Activated CD4-positive, alpha-beta T cell treated with anti-CD3 and anti-CD28 coated beads, Interleukin-2, amount 10 ng/mL, durations not matched to agents 24 days and 14 days (primary cell): ENCODE data around the gene PAX4. TPM values are rescaled to one million over a fixed set of nuclear protein-coding genes. Genes with fewer than 3 reads are reported as not detected.
A peak's percentile ranks its signal among the peaks of the same experiment; 100 is the strongest.

Experiments used
- DNase-seq: peaks from one replicate; pipeline ENCODE4 v3.0.0; 2022
- H3K27ac Mint-ChIP-seq: one replicate; pipeline ENCODE4 v1.8.0; 2022; ENCODE audit warnings: mild to moderate bottlenecking, mixed read lengths
- H3K27me3 Mint-ChIP-seq: one replicate; pipeline ENCODE4 v1.8.0; 2022; ENCODE audit warnings: mixed read lengths
- H3K36me3 Mint-ChIP-seq: one replicate; pipeline ENCODE4 v1.8.0; 2022; ENCODE audit warnings: low read depth, mild to moderate bottlenecking, mixed read lengths
- H3K4me1 Mint-ChIP-seq: one replicate; pipeline ENCODE4 v1.8.0; 2021; ENCODE audit warnings: mixed read lengths
- H3K4me3 Mint-ChIP-seq: one replicate; pipeline ENCODE4 v1.8.0; 2022; ENCODE audit warnings: mild to moderate bottlenecking, moderate library complexity, mixed read lengths
- H3K9me3 Mint-ChIP-seq: one replicate; pipeline ENCODE4 v1.8.0; 2021; ENCODE audit warnings: mixed read lengths
- intact Hi-C: fragments of 100-400 bp; cut with micrococcal nuclease; formaldehyde crosslinking; loops from one replicate; pipeline ENCODE4 v1.15.1; 2023
- total RNA-seq: library from RNA; stranded (reverse); gene quantifications from 2 replicates; pipeline ENCODE4 v1.2.3, GENCODE V29; 2022

Gene PAX4
- total RNA-seq, 1 donor from 2014 or later = not detected

GRCh38 chr7:127616724-127617123, 1.2 kb downstream of the PAX4 start:
- DNase-seq = no peak
- peaks cover 5% of the 10 kb centered on the region for H3K9me3 Mint-ChIP-seq
- H3K36me3 Mint-ChIP-seq = no peaks in the 10 kb centered on the region
- intact Hi-C loops = no loop called here
- H3K27ac Mint-ChIP-seq = no peak overlapping the region
- no peaks in the 10 kb centered on the region for H3K4me1 Mint-ChIP-seq
- H3K4me3 Mint-ChIP-seq = no peak overlapping the region
- H3K27me3 Mint-ChIP-seq = peaks cover 41% of the 10 kb centered on the region

GRCh38 chr7:127612263-127612662, 5.7 kb downstream of the PAX4 start:
- no peaks in the 10 kb centered on the region for H3K36me3 Mint-ChIP-seq
- H3K4me3 Mint-ChIP-seq = no peak overlapping the region
- peaks cover 5% of the 10 kb centered on the region for H3K27me3 Mint-ChIP-seq
- peaks cover 5% of the 10 kb centered on the region for H3K9me3 Mint-ChIP-seq
- no peak for DNase-seq
- H3K4me1 Mint-ChIP-seq = no peaks in the 10 kb centered on the region
- H3K27ac Mint-ChIP-seq = no peak overlapping the region
- intact Hi-C loops = no loop called here

- intact Hi-C loops = no loop called here
- Mint-ChIP-seq H3K27me3 (no peaks in the 10 kb centered on the region), H3K36me3 (no peaks in the 10 kb centered on the region), H3K4me3 (no peak overlapping the region), H3K27ac (no peak overlapping the region), H3K9me3 (peaks cover 5% of the 10 kb centered on the region), H3K4me1 (no peaks in the 10 kb centered on the region)
- no peak for DNase-seq
These were observed 8.6 kb downstream of the PAX4 start for GRCh38 chr7:127609297-127609696.

DNA sequence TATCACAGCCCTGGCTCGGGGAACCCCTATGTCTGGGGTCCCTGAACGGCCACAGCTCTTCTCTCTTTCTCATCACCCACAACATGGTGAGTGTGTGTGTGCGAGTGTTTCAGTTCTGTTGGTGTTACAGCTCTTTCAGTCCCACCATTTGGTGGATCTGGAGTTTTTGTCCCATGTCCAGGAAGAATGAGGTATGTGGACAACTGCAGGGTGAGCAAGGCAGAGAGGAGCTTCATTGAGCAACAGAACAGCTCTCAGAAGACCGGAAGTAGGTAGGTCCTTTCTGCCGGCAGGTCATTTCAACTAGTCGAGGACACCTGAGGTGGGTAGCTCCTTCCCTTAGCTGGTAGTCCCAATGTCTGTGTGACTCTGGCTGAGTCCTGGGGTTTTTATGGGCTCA, 9.5 kb downstream of the PAX4 start:
- DNase-seq = no peak

GRCh38 chr7:127600885-127601284, 17.1 kb downstream of the PAX4 start:
- no peaks in the 10 kb centered on the region for H3K4me1 Mint-ChIP-seq
- intact Hi-C loops = no loop called here
- peaks cover 5% of the 10 kb centered on the region for H3K27me3 Mint-ChIP-seq
- H3K9me3 Mint-ChIP-seq = no peaks in the 10 kb centered on the region
- DNase-seq = no peak
- no peaks in the 10 kb centered on the region for H3K36me3 Mint-ChIP-seq
- H3K4me3 Mint-ChIP-seq = no peak overlapping the region
- H3K27ac Mint-ChIP-seq = no peak overlapping the region

More for the DNA sequence above, 9.5 kb downstream of the PAX4 start:
- Mint-ChIP-seq H3K27me3 (no peaks in the 10 kb centered on the region), H3K27ac (no peak overlapping the region), H3K4me1 (no peaks in the 10 kb centered on the region), H3K36me3 (no peaks in the 10 kb centered on the region), H3K4me3 (no peak overlapping the region), H3K9me3 (peaks cover 5% of the 10 kb centered on the region)
- intact Hi-C loops = no loop called here

GRCh38 chr7:127598318-127598717, 19.6 kb downstream of the PAX4 start:
- H3K9me3 Mint-ChIP-seq = no peaks in the 10 kb centered on the region
- H3K27ac Mint-ChIP-seq = no peak overlapping the region
- no peak for DNase-seq
- intact Hi-C loops = no loop called here
- peaks cover 5% of the 10 kb centered on the region for H3K27me3 Mint-ChIP-seq
- no peak overlapping the region for H3K4me3 Mint-ChIP-seq
- peaks cover 2% of the 10 kb centered on the region for H3K4me1 Mint-ChIP-seq
- H3K36me3 Mint-ChIP-seq = no peaks in the 10 kb centered on the region

DNA sequence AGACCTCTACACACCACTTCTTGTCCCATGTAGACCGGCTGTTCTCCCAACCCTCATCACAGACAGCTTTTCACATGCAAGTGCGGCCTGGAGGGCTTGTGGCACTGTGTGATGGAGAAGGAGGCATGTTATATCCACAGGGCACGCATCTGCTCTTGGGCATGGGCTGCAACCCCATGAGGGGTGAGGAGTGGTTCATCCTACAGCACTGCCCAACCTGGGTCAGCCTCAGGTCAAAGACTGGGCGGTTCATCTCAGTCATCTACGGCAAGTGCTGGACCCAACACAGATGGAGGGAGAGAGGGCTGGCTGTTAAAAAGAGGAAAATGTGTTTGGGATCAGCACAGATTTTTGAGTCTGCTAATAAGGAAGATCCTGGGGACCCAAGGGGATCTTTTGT, 22.2 kb downstream of the PAX4 start:
- no peak overlapping the region for H3K4me3 Mint-ChIP-seq
- H3K27me3 Mint-ChIP-seq = peaks cover 5% of the 10 kb centered on the region
- H3K9me3 Mint-ChIP-seq = no peaks in the 10 kb centered on the region
- H3K4me1 Mint-ChIP-seq = peaks cover 2% of the 10 kb centered on the region
- intact Hi-C loops = no loop called here
- H3K27ac Mint-ChIP-seq = no peak overlapping the region
- no peak for DNase-seq
- peaks cover 12% of the 10 kb centered on the region for H3K36me3 Mint-ChIP-seq

DNA sequence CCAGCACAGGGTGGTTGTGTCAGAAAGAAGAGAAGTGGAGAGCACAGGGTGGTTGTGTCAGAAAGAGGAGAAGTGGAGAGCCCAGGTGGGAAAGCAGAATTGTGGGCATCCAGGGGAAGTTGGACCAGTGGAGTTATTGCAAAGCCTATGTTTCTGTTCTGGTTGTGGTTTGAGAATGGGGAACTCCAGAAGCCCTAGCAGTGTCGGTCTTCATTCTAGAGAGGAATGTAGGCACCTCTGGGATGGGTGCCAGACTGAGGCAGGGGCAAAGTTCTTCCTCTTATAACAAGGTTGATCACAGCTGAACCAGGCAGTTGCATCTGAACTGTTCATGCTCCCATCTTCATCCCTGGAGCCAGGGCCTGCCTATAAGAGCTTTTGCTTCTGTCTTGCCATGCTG, 23.5 kb downstream of the PAX4 start:
- Mint-ChIP-seq H3K4me3 (no peak overlapping the region), H3K27ac (no peak overlapping the region), H3K36me3 (peaks cover 22% of the 10 kb centered on the region), H3K27me3 (peaks cover 5% of the 10 kb centered on the region), H3K4me1 (peaks cover 8% of the 10 kb centered on the region), H3K9me3 (no peaks in the 10 kb centered on the region)
- intact Hi-C loops = no loop called here
- DNase-seq = no peak

GRCh38 chr7:127592550-127592949, 25.4 kb downstream of the PAX4 start:
- DNase-seq = no peak
- H3K36me3 Mint-ChIP-seq = peaks cover 24% of the 10 kb centered on the region
- H3K9me3 Mint-ChIP-seq = no peaks in the 10 kb centered on the region
- peaks cover 15% of the 10 kb centered on the region for H3K4me1 Mint-ChIP-seq
- intact Hi-C loops = no loop called here
- peaks cover 3% of the 10 kb centered on the region for H3K27me3 Mint-ChIP-seq
- H3K27ac Mint-ChIP-seq = no peak overlapping the region
- no peak overlapping the region for H3K4me3 Mint-ChIP-seq

- Mint-ChIP-seq H3K9me3 (no peaks in the 10 kb centered on the region), H3K4me1 (peaks cover 18% of the 10 kb centered on the region), H3K27me3 (no peaks in the 10 kb centered on the region), H3K4me3 (no peak overlapping the region), H3K27ac (no peak overlapping the region), H3K36me3 (peaks cover 24% of the 10 kb centered on the region)
- no peak for DNase-seq
- intact Hi-C loops = no loop called here
These were observed 26.4 kb downstream of the PAX4 start for GRCh38 chr7:127591591-127591990.

- Mint-ChIP-seq H3K27ac (no peak overlapping the region), H3K4me3 (no peak overlapping the region), H3K36me3 (peaks cover 24% of the 10 kb centered on the region), H3K4me1 (peaks cover 20% of the 10 kb centered on the region), H3K27me3 (no peaks in the 10 kb centered on the region), H3K9me3 (no peaks in the 10 kb centered on the region)
- intact Hi-C loops = no loop called here
- peak; percentile 52 for DNase-seq
These were observed 26.8 kb downstream of the PAX4 start for GRCh38 chr7:127591189-127591588.

DNA sequence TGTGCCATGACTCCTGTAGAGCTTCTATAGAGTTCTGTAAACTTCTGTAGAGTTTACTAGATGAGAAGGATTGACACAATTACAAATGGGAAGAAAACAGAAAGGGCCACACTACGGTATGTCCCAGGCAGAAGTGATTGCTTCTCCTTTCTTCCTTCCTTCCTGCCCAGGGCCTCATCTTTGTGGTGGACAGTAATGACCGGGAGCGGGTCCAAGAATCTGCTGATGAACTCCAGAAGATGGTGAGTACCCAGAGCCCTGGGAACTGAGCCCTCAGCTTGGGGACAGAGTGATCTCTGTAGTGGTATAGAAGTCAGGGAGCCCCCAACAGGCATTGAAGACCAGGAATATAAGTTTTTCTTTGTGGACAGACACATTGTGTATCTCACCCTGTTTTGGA, 28.0 kb downstream of the PAX4 start:
- peaks cover 24% of the 10 kb centered on the region for H3K36me3 Mint-ChIP-seq
- H3K9me3 Mint-ChIP-seq = no peaks in the 10 kb centered on the region
- H3K27me3 Mint-ChIP-seq = no peaks in the 10 kb centered on the region
- H3K27ac Mint-ChIP-seq = no peak overlapping the region
- intact Hi-C loops = loop anchor here (5.0 kb wide), 1 partner anchor 752 kb away; the partner anchor contains the start of gene RBM28
- peaks cover 20% of the 10 kb centered on the region for H3K4me1 Mint-ChIP-seq
- peak overlapping the region; percentile 100 for H3K4me3 Mint-ChIP-seq
- no peak for DNase-seq

DNA sequence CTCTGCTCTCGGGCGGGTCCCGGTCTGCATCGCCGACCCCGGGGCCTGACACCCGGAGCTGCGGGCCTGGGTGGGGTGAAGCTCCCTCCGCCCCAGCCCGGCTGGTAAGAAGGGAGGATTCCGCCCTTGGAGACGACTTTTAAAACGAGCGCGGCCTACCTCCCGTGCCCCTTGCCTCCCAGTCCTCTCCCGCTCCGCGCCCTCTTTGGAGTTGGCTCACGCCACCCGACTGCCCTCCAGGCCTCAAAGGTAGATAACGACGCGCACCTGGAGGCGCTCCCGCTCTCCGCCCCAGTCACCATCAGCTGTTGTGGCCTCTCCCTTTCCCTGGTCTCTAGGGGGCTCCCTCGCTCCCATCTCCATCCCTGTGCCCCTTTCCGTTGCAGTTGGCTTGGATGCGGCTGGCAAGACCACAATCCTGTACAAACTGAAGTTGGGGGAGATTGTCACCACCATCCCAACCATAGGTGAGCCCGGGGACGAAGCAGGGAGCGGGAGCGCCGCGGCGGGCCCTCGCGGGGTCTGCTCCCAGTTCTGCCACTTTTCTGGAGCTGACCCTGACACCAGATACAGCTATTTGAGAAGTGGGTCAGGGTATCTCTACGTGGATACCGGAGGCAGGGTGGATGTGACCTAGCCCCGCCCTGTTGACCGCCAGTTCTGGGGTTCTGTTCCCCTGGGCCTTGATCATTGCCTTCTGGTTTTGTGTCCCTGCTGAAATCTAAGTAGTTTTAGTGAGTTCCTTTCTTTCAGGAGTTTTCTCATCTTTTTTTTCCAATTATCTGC, 29.1 kb downstream of the PAX4 start:
- Mint-ChIP-seq H3K4me1 (peaks cover 26% of the 10 kb centered on the region), H3K9me3 (no peaks in the 10 kb centered on the region), H3K27me3 (no peaks in the 10 kb centered on the region), H3K36me3 (peaks cover 24% of the 10 kb centered on the region), H3K27ac (peak overlapping the region; percentile 97), H3K4me3 (peak overlapping the region; percentile 100)
- peak; percentile 81 for DNase-seq
- intact Hi-C loops = loop anchor here (1.0 to 5.0 kb wide), 3 partner anchors 63 to 753 kb away; partner anchors contain the start of genes RBM28, SND1 and ZNF800

DNA sequence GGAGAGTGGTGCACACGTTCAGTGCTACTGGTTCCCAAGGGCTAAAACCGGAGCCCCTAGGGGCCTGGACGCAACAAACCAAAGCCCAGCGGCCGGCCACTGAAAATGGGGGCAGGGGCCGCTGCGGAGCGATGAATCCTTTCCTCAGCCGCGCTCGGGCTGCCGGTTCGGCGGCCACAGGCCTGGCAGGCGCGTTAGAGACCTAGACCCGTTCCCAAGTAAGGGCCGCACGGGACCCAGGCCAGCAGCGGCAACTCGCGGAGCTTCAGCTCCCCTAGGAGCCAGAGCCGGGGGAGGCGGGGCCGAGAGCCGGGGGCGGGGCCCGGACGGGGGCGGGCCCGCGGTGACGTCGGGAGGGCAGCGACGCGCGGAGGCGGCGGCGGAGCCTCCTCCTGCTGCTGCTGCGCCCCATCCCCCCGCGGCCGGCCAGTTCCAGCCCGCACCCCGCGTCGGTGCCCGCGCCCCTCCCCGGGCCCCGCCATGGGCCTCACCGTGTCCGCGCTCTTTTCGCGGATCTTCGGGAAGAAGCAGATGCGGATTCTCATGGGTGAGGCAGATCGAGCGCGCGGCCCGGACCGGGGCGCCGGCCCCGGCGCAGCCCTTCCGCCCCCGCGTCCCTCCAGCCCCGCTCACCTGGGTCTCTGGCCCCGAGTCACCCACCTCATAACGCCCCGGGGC, 29.8 kb downstream of the PAX4 start, which contains the start of gene ARF5:
Gene ARF5, plus strand, starts transcription at position 393 of the 678 bp plus-strand sequence. Its CDS starts 88 bp downstream, at position 481.
- Mint-ChIP-seq H3K4me3 (peak within 1 kb of the TSS; percentile 100), H3K9me3 (no peaks in the 10 kb centered on the region), H3K4me1 (peaks cover 32% of the 10 kb centered on the region), H3K27me3 (no peaks in the 10 kb centered on the region), H3K36me3 (peaks cover 27% of the 10 kb centered on the region), H3K27ac (peak within 1 kb of the TSS; percentile 97)
- intact Hi-C loops = loop anchor here (1.0 to 5.0 kb wide), 3 partner anchors 64 to 754 kb away; partner anchors contain the start of genes RBM28, SND1 and ZNF800
- DNase-seq = peak; percentile 97
